OCI-M2 (cell line): ENCODE data around the gene PHOX2A.

Experiments
- DNase-seq: peaks from one replicate; lab custom pipeline; 2025; ENCODE audit not compliant: unreplicated experiment; lab: John Stamatoyannopoulos, UW

The PHOX2A gene

DNA sequence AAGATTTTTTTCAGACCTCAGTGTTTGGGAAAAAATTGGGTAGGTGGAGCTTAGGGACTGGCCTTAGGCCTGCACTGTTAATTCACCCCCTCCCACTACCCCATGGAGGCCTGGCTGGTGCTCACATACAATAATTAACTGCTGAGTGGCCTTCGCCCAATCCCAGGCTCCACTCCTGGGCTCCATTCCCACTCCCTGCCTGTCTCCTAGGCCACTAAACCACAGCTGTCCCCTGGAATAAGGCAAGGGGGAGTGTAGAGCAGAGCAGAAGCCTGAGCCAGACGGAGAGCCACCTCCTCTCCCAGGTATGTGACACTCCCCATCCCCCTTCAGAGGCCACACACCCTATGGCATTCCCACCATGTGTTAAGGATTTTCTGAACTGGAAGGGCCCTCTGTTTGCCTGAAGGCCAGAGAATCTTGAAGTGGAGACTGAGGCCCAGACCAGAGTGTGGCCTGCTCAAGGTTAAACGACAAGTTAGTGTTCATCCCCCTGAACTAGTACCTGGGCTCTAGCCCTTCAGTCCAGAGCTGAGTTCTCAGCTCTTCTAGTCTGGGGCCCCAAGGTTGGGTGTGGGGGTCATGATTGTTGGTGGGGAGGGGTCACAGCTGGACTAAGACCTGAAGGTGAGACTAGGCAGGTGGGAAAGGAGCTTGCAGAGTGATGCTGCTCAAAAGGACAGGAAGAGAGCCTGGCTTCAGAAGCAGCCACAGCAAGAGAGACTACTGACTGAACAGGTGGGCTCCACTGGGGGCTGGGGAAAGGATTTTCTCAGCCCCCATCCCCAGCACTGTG is 54.3 kb downstream of the PHOX2A start:
- DNase-seq, result no peak
